Measurements from ENCODE around the gene CDK6. TPM values are rescaled to one million over a fixed set of nuclear protein-coding genes. Genes with fewer than 3 reads are reported as not detected.

The CDK6 gene
- total and polyA plus RNA-seq, 4 donors: 3.3 to 35.0 (median 12.0) TPM

DNA sequence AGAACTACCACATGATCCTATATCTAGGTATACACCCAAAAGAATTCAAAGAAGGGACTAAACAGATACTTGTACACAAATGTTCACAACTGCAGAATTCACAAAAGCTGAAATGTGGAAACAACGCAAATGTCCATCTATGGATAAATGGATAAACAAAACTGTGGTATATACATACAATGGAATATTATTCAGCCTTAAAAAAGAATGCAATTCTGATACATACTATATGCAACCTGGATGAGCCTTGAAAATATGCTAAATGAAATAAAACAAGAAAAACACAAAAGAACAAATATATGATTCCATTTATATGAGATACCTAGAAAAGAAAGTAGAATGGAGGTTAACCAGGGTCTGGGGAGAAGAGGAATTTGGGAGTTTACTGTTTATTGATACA, 253.4 kb downstream of the CDK6 start:
- 100% methylated on average over 1 of the region's 1 CpG for WGBS

DNA sequence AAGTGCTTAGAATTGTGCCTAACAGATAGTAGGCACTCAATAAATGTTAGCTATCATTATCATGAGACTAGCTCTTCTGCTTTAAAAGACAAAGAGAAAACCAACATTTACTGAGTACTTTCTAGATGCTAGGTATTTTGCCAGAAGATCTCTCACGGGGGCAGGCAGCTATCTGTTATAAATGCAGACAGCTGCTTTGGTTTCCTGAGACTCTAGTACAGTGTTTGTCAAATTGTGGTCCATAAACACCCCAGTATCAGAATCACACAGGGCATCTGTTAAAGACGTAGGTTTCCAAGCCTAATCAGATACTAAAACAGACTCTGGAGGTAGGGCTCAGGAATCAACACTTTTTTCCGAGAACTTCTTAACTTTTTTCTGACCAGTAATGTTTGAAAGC, 260.1 kb downstream of the CDK6 start:
- no peak overlapping the region for H3K27ac ChIP-seq (ENCODE audit: low read depth in 1 of 2, low read length in 2 of 2)
- H3K36me3 ChIP-seq (ENCODE audit: control insufficient read depth in 4 of 4, insufficient read depth in 3 of 4, low read depth in 1 of 4, low read length in 3 of 4): peaks cover 6 to 52% (median 46%) of the 10 kb centered on the region in 4 donors
- WGBS: 90% methylated on average over 3 of the region's 3 CpGs
- H3K27me3 ChIP-seq (ENCODE audit: control insufficient read depth in 4 of 4, insufficient read depth in 4 of 4, low read length in 3 of 4): no peaks in the 10 kb centered on the region
- no peaks in the 10 kb centered on the region for H3K9me3 ChIP-seq (ENCODE audit: control insufficient read depth in 4 of 4, low read length in 3 of 4)
- no peak overlapping the region for H3K9ac ChIP-seq (ENCODE audit: low read depth in 1 of 2, low read length in 2 of 2)
- H3K4me1 ChIP-seq (ENCODE audit: control insufficient read depth in 4 of 4, insufficient read depth in 4 of 4, low read length in 3 of 4): no peaks in the 10 kb centered on the region
- DNase-seq (ENCODE audit: low spot score): no peak
- no peak overlapping the region for H3K4me3 ChIP-seq (ENCODE audit: low read depth in 1 of 3, low read length in 3 of 3)
- TF ChIP-seq RXRA (IDR thresholded peaks at IDR 0.05): no peak
- TF ChIP-seq YY1 (IDR thresholded peaks at IDR 0.05): no peak
- TF ChIP-seq, protein P1, sequence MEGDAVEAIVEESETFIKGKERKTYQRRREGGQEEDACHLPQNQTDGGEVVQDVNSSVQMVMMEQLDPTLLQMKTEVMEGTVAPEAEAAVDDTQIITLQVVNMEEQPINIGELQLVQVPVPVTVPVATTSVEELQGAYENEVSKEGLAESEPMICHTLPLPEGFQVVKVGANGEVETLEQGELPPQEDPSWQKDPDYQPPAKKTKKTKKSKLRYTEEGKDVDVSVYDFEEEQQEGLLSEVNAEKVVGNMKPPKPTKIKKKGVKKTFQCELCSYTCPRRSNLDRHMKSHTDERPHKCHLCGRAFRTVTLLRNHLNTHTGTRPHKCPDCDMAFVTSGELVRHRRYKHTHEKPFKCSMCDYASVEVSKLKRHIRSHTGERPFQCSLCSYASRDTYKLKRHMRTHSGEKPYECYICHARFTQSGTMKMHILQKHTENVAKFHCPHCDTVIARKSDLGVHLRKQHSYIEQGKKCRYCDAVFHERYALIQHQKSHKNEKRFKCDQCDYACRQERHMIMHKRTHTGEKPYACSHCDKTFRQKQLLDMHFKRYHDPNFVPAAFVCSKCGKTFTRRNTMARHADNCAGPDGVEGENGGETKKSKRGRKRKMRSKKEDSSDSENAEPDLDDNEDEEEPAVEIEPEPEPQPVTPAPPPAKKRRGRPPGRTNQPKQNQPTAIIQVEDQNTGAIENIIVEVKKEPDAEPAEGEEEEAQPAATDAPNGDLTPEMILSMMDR (IDR thresholded peaks at IDR 0.05; ENCODE audit: low read depth, low read length, missing input control): no peak
- TF ChIP-seq FOXA1 (IDR thresholded peaks at IDR 0.05): no peak
- TF ChIP-seq, protein P2, sequence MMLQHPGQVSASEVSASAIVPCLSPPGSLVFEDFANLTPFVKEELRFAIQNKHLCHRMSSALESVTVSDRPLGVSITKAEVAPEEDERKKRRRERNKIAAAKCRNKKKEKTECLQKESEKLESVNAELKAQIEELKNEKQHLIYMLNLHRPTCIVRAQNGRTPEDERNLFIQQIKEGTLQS (IDR thresholded peaks at IDR 0.05): no peak
- no peak for TF ChIP-seq RAD21 (IDR thresholded peaks at IDR 0.05)
- TF ChIP-seq TAF1 (conservative IDR thresholded peaks at IDR 0.05): no peak
- TF ChIP-seq REST (IDR thresholded peaks at IDR 0.05): no peak
- no peak for TF ChIP-seq FOXA2 (IDR thresholded peaks at IDR 0.05)
- TF ChIP-seq HNF4G (IDR thresholded peaks at IDR 0.05): no peak
- TF ChIP-seq EGR1 (IDR thresholded peaks at IDR 0.05; ENCODE audit: low read depth in 2 of 2): no peak

More for the DNA sequence above, 253.4 kb downstream of the CDK6 start:
- Histone ChIP-seq H3K9ac (ENCODE audit: low read depth in 1 of 2, low read length in 2 of 2) (no peak overlapping the region), H3K9me3 (ENCODE audit: control insufficient read depth in 4 of 4, low read length in 3 of 4) (no peaks in the 10 kb centered on the region), H3K36me3 (ENCODE audit: control insufficient read depth in 4 of 4, insufficient read depth in 3 of 4, low read depth in 1 of 4, low read length in 3 of 4) (peaks cover 2 to 21% (median 17%) of the 10 kb centered on the region in 4 donors), H3K27ac (ENCODE audit: low read depth in 1 of 2, low read length in 2 of 2) (no peak overlapping the region), H3K4me1 (ENCODE audit: control insufficient read depth in 4 of 4, insufficient read depth in 4 of 4, low read length in 3 of 4) (peaks cover 7 to 24% (median 20%) of the 10 kb centered on the region in 4 donors), H3K27me3 (ENCODE audit: control insufficient read depth in 4 of 4, insufficient read depth in 4 of 4, low read length in 3 of 4) (no peaks in the 10 kb centered on the region), H3K4me3 (ENCODE audit: low read depth in 1 of 3, low read length in 3 of 3) (no peak overlapping the region)
- TF ChIP-seq SP1 (IDR thresholded peaks at IDR 0.05): no peak
- no peak for DNase-seq (ENCODE audit: low spot score)

DNA sequence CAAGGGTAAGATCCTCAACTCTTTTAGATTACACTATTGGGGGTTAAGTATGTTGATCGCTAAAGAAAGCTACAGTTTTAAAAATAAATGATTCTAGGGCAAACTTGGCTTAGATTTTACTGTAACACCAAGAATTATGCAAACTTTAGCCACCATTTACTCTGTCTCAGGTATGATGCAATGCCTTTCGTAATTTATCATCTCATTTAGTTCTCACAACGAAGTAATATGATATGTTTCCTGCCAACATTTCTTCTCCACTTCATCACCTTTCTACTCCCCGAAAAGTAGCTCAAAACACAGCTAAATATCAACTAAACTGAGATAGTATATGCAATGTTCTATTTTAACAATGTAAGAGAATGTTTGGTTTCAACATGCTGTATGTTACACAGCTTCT, 267.2 kb downstream of the CDK6 start:
- no peak for DNase-seq (ENCODE audit: low spot score)
- TF ChIP-seq NR2F2 (IDR thresholded peaks at IDR 0.05): no peak
- TF ChIP-seq HNF4A (conservative IDR thresholded peaks at IDR 0.05): no peak
- no peak for TF ChIP-seq ZBTB33 (IDR thresholded peaks at IDR 0.05)
- 79% methylated on average over 4 of the region's 4 CpGs for WGBS
- H3K4me3 ChIP-seq (ENCODE audit: low read depth in 1 of 3, low read length in 3 of 3): no peak overlapping the region
- H3K9me3 ChIP-seq (ENCODE audit: control insufficient read depth in 4 of 4, low read length in 3 of 4): no peaks in the 10 kb centered on the region
- no peaks in the 10 kb centered on the region for H3K27me3 ChIP-seq (ENCODE audit: control insufficient read depth in 4 of 4, insufficient read depth in 4 of 4, low read length in 3 of 4)
- no peak overlapping the region for H3K9ac ChIP-seq (ENCODE audit: low read depth in 1 of 2, low read length in 2 of 2)
- H3K27ac ChIP-seq (ENCODE audit: low read depth in 1 of 2, low read length in 2 of 2): no peak overlapping the region
- H3K4me1 ChIP-seq (ENCODE audit: control insufficient read depth in 4 of 4, insufficient read depth in 4 of 4, low read length in 3 of 4): no peaks in the 10 kb centered on the region
- H3K36me3 ChIP-seq (ENCODE audit: control insufficient read depth in 4 of 4, insufficient read depth in 3 of 4, low read depth in 1 of 4, low read length in 3 of 4): peaks cover 8 to 36% (median 32%) of the 10 kb centered on the region in 4 donors

Data from liver (tissue), 9 donors.